Measurements from ENCODE around the gene JMJD6. TPM values are rescaled to one million over a fixed set of nuclear protein-coding genes. Genes with fewer than 3 reads are reported as not detected.

Gene JMJD6
- total and polyA plus RNA-seq, 2 of the 8 experiments (the other 6 are each of a cell fraction or from before 2014, with no cell fraction given), result 8.6 to 18.6 TPM

DNA sequence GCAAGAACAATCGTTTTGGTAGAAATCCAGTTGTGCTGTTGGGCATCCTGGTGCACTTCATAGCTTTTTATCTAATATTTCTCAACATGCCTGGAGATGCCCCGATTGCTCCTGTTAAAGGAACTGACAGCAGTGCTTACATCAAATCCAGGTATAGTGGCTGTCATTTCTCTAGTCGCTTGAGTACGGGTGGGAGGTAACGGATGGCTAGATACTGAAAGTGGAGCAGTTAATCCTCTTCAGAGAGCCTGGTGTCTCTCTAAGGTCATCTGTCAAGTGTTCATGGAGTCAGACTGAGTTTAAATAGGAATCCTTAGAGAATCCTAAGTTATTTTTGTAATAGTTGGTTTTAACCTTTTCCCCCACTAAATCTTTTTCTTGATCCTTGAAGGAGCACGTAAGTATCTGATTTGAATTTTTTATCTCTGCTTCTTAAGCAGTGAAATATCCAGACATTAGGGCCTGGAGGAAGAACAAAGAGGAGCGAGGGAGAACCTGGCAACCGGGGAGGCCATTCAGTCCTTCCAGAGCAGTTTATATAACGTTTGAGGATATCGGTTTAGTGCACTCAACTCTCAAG, 48.7 kb upstream of the JMJD6 start:
- H2BK15ac ChIP-seq (ENCODE audit: low read length), result no peak overlapping the region
- no peaks in the 10 kb centered on the region for H3K79me2 ChIP-seq (ENCODE audit: control insufficient read depth in 1 of 2, insufficient read depth in 2 of 2, low read length in 2 of 2)
- H4K91ac ChIP-seq (replicated peaks; ENCODE audit: insufficient read length, low read length), result no peak overlapping the region
- ChIA-PET POLR2A (ENCODE audit: partially characterized antibody) (interaction anchor here (1.8 kb wide), 1 partner anchor 38 kb away, joined by 5 read pairs; the partner anchor contains the start of gene SRSF2), CTCF (ENCODE audit: partially characterized antibody) (no interaction called here)
- H3K4me2 ChIP-seq (ENCODE audit: insufficient read depth in 1 of 2, low read depth in 2 of 2, low read length in 2 of 2), result no peak overlapping the region
- H2AK5ac ChIP-seq (ENCODE audit: low read depth, low read length), result no peak overlapping the region
- H3K36me3 ChIP-seq (ENCODE audit: control insufficient read depth in 2 of 4, insufficient read depth in 4 of 4, low read length in 3 of 4), result peaks cover 0 to 20% (median 4%) of the 10 kb centered on the region in 4 experiments; a peak in 5 of 8 replicates
- H3K27me3 ChIP-seq (replicated peaks in 1 of 4; ENCODE audit: control insufficient read depth in 3 of 4, extremely low read depth in 1 of 4, insufficient read depth in 3 of 4, low read length in 3 of 4), result no peaks in the 10 kb centered on the region
- H3K18ac ChIP-seq (ENCODE audit: extremely low read depth, low read length), result no peak overlapping the region
- DNase-seq (ENCODE audit: low read depth in 1 of 2, low spot score in 2 of 2) (no peak), FAIRE-seq (no peak)
- no peaks in the 10 kb centered on the region for H3K79me1 ChIP-seq (ENCODE audit: low read depth, low read length)
- H3K4me3 ChIP-seq (ENCODE audit: extremely low read depth in 1 of 4, insufficient read depth in 2 of 4, low read depth in 3 of 4, low read length in 4 of 4), result no peak overlapping the region
- no peaks in the 10 kb centered on the region for H3K23me2 ChIP-seq (ENCODE audit: low read depth, low read length)
- H3K4ac ChIP-seq (replicated peaks; ENCODE audit: insufficient read length, low read depth, low read length), result no peak overlapping the region
- H3K27ac ChIP-seq (ENCODE audit: low read depth, low read length), result no peak overlapping the region
- no peak overlapping the region for H3K23ac ChIP-seq (ENCODE audit: insufficient read length)
- H3K14ac ChIP-seq (ENCODE audit: insufficient read length), result no peak overlapping the region
- no peak overlapping the region for H4K8ac ChIP-seq (ENCODE audit: extremely low read depth, insufficient read depth, low read length)
- H4K20me1 ChIP-seq (replicated peaks in 1 of 2; ENCODE audit: control insufficient read depth in 1 of 2, insufficient read depth in 2 of 2, low read length in 2 of 2), result peaks cover 0 to 2% of the 10 kb centered on the region in 2 experiments
- H2BK12ac ChIP-seq (ENCODE audit: low read depth, low read length), result no peak overlapping the region
- no peak overlapping the region for H3K56ac ChIP-seq (replicated peaks; ENCODE audit: insufficient read length, low read depth, low read length)
- H3K9me3 ChIP-seq (ENCODE audit: insufficient read depth in 2 of 2, low read depth in 1 of 2, low read length in 1 of 2), result no peaks in the 10 kb centered on the region
- WGBS, 2 experiments (ENCODE audit: extremely low coverage in 1 of 2, insufficient coverage in 1 of 2, insufficient read length in 1 of 2, insufficient replicate concordance in 2 of 2, low coverage in 1 of 2, low lambda C conversion rate in 2 of 2, missing lambda C conversion rate in 1 of 2), result 89% methylated on average over 10 of the region's 10 CpGs; no CpG with 5 or more reads in 1 of the 2 experiments
- H2BK20ac ChIP-seq (ENCODE audit: low read length), result no peak overlapping the region
- no peak overlapping the region for H2AFZ ChIP-seq (ENCODE audit: low read length)
- no peaks in the 10 kb centered on the region for H3K4me1 ChIP-seq (replicated peaks in 1 of 4; ENCODE audit: control insufficient read depth in 3 of 4, insufficient read depth in 4 of 4, low read length in 3 of 4)
- H2BK5ac ChIP-seq (ENCODE audit: low read depth, low read length), result no peak overlapping the region
- no peak overlapping the region for H4K5ac ChIP-seq (ENCODE audit: insufficient read length, low read depth, low read length)
- H3K9ac ChIP-seq (replicated peaks in 1 of 4; ENCODE audit: extremely low read depth in 1 of 4, low read depth in 3 of 4, low read length in 3 of 4), result no peak overlapping the region
- H2BK120ac ChIP-seq (replicated peaks; ENCODE audit: low read depth, low read length), result no peak overlapping the region
- TF ChIP-seq RAD21 (IDR thresholded peaks at IDR 0.05 in 1 of 2, conservative IDR thresholded peaks at IDR 0.05 in 1 of 2; ENCODE audit: low read depth in 2 of 2, low read length in 2 of 2) (no peak), ZNF274 (IDR thresholded peaks at IDR 0.05; ENCODE audit: borderline replicate concordance, extremely low read depth, low read length) (no peak), CREB1 (IDR thresholded peaks at IDR 0.05) (no peak), CHD2 (IDR thresholded peaks at IDR 0.05; ENCODE audit: low read length) (no peak), KDM5A (IDR thresholded peaks at IDR 0.05; ENCODE audit: low read length) (no peak), GABPA (IDR thresholded peaks at IDR 0.05; ENCODE audit: borderline replicate concordance, insufficient read depth, low read length) (no peak), JUN (IDR thresholded peaks at IDR 0.05; ENCODE audit: low read depth, low read length) (no peak), POLR2A (IDR thresholded peaks at IDR 0.05; ENCODE audit: control extremely low read depth in 1 of 2, low read depth in 2 of 2, low read length in 2 of 2) (no peak), BACH1 (IDR thresholded peaks at IDR 0.05; ENCODE audit: low read length) (no peak)

All from H1 (cell line).